Stomach (tissue), 9 donors: ENCODE measurements around the gene TLE6. TPM values are rescaled to one million over a fixed set of nuclear protein-coding genes. Genes with fewer than 3 reads are reported as not detected.
A peak's percentile ranks its signal among the peaks of the same experiment; 100 is the strongest.
"Not testable (repeated sequence)": the region's sequence is repeated elsewhere in the genome, so short reads cannot be mapped to it uniquely, and the experiment has no call there.

Experiments used
- DNase-seq, 2 donors: peaks; one replicate each; pipeline versions ENCODE4 v3.0.0 to v3.0.0-alpha.2; 2013 to 2019
- H3K27ac ChIP-seq, 5 donors: fragments of 200-600 bp in 4 of 5; sonication (generic) in 4 of 5; one replicate each; pipeline ENCODE4 v1.5.1; 2013 to 2019; ENCODE audit warnings: mild to moderate bottlenecking in 1 of 5, moderate library complexity in 1 of 5
- H3K27me3 ChIP-seq, 3 donors: fragments of 200-600 bp; sonication (generic); one replicate each; pipeline ENCODE4 v1.5.1; 2017 to 2019; ENCODE audit warnings: mixed run types in 1 of 3
- H3K36me3 ChIP-seq, 4 donors: fragments of 200-600 bp; sonication (generic); 1 replicate in 3 of 4; 2 replicates in 1 of 4; pipeline ENCODE4 v1.5.1; 2016 to 2019
- H3K4me1 ChIP-seq, 4 donors: fragments of 200-600 bp; sonication (generic); one replicate each; pipeline ENCODE4 v1.5.1; 2016 to 2019
- H3K4me3 ChIP-seq, 4 donors: fragments of 200-600 bp; sonication (generic) in 3 of 4; one replicate each; pipeline ENCODE4 v1.5.1; 2016 to 2019; ENCODE audit warnings: mild to moderate bottlenecking in 1 of 4
- H3K9me3 ChIP-seq, 4 donors: fragments of 200-600 bp; sonication (generic); one replicate each; pipeline ENCODE4 v1.5.1; 2016 to 2019
- EP300 ChIP-seq: sonication (generic); formaldehyde crosslinking; IDR thresholded peaks from one replicate; pipeline ENCODE4 v1.6.1; 2017; ENCODE audit warnings: antibody characterized with exemption
- POLR2A ChIP-seq, 4 donors: fragments of 450-650 bp; IDR thresholded peaks; one replicate each; pipeline ENCODE4 v1.6.1; 2016; ENCODE audit warnings: antibody characterized with exemption in 4 of 4, control low read depth in 2 of 4, mild to moderate bottlenecking in 1 of 4, moderate library complexity in 1 of 4
- POLR2AphosphoS5 ChIP-seq, 3 donors: sonication (generic); formaldehyde crosslinking; IDR thresholded peaks; one replicate each; pipeline ENCODE4 v1.6.1; 2016; ENCODE audit warnings: antibody characterized with exemption in 3 of 3
- WGBS, 5 donors: extraction: QIAGEN DNeasy Blood & Tissue Kit in 3 of 5; methylation state at CpG; one replicate each; pipeline versions ENCODE4 v1.1.5 to v1.1.7; 2013 to 2018; 5-methylcytosine and 5-hydroxymethylcytosine counted together
- intact Hi-C: fragments of 100-400 bp; cut with DNase I; formaldehyde crosslinking; loops from one replicate; pipeline ENCODE4 v1.15.1; 2023; ENCODE audit warnings: low total_unique reads
- polyA plus RNA-seq, 3 donors: library from polyadenylated mRNA; stranded (reverse); fragments of 200-250 nt; gene quantifications; one replicate each; pipeline ENCODE4 v1.2.3, GENCODE V29; 2013
- total RNA-seq, 5 donors: library from RNA; depleted of rRNA; stranded (reverse); fragments of >200 nt; gene quantifications; one replicate each; pipeline versions ENCODE4 v1.1.0 to v1.2.3, GENCODE V29; 2014 to 2016
- TF ChIP-seq, protein P1 (sequence below), 7 experiments: fragments of 450-650 bp in 4 of 7; fragments of 200-600 bp in 3 of 7; sonication (generic) in 3 of 7; IDR thresholded peaks; one replicate each; pipeline ENCODE4 v1.5.1; 2016 to 2019; ENCODE audit warnings: antibody characterized with exemption in 7 of 7, control low read depth in 2 of 7, mild to moderate bottlenecking in 1 of 7
- donor health status: healthy with polysubstance abuse.
- donor health status: Bipolar disorder and iron deficiency.
- donor health status: healthy.

Gene TLE6
- total and polyA plus RNA-seq, 8 donors: 0.31 to 7.0 (median 2.7) TPM; not detected in 1

DNA sequence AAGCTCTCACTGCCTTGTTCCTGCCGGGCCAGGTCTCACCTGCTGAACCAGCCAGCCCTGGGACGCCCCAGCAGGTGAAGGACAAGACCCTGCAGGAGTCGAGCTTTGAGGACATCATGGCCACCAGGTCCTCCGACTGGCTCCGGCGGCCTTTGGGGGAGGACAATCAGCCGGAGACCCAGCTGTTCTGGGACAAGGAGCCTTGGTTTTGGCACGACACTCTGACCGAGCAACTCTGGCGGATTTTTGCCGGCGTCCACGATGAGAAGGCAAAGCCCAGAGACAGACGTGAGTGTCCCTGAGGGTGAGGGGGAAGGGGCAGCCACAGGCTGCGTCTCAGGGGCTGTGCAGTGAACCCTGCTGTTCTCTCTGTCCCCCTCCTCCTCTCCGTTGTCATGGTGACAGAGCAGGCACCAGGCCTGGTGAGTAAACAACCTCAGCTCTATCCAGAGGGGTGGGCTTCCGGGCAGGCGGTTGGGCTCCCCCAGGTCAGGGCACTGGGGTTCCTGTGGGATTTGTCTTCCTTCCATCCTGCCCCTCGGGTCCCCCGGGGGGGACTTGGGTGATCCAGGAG, 9.7 kb downstream of the TLE6 start:
- Histone ChIP-seq H3K4me3 (no peak overlapping the region), H3K36me3 (no peaks in the 10 kb centered on the region), H3K27me3 (peaks cover 0 to 12% (median 7%) of the 10 kb centered on the region in 3 donors), H3K4me1 (peaks cover 22 to 26% (median 24%) of the 10 kb centered on the region in 4 donors), H3K27ac (no peak overlapping the region), H3K9me3 (no peaks in the 10 kb centered on the region)
- TF ChIP-seq EP300 (no peak), POLR2A (IDR thresholded peaks at IDR 0.05) (no peak), POLR2AphosphoS5 (IDR thresholded peaks at IDR 0.05) (no peak)
- TF ChIP-seq, protein P1, sequence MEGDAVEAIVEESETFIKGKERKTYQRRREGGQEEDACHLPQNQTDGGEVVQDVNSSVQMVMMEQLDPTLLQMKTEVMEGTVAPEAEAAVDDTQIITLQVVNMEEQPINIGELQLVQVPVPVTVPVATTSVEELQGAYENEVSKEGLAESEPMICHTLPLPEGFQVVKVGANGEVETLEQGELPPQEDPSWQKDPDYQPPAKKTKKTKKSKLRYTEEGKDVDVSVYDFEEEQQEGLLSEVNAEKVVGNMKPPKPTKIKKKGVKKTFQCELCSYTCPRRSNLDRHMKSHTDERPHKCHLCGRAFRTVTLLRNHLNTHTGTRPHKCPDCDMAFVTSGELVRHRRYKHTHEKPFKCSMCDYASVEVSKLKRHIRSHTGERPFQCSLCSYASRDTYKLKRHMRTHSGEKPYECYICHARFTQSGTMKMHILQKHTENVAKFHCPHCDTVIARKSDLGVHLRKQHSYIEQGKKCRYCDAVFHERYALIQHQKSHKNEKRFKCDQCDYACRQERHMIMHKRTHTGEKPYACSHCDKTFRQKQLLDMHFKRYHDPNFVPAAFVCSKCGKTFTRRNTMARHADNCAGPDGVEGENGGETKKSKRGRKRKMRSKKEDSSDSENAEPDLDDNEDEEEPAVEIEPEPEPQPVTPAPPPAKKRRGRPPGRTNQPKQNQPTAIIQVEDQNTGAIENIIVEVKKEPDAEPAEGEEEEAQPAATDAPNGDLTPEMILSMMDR (IDR thresholded peaks at IDR 0.05): no peak
- WGBS, 5 donors: 34 to 51% (median 42%) methylated on average over 14 to 20 of the region's 20 CpGs
- intact Hi-C loops: no loop called here
- DNase-seq: peak in 1 of 2 donors; percentile 76

- H3K9me3 ChIP-seq: no peaks in the 10 kb centered on the region
- no peak overlapping the region for H3K27ac ChIP-seq
- intact Hi-C loops: no loop called here
- H3K27me3 ChIP-seq: peaks cover 0 to 12% (median 7%) of the 10 kb centered on the region in 3 donors
- H3K4me3 ChIP-seq: no peak overlapping the region
- no peak for DNase-seq
- no peaks in the 10 kb centered on the region for H3K36me3 ChIP-seq
- peaks cover 14 to 20% (median 18%) of the 10 kb centered on the region in 4 donors for H3K4me1 ChIP-seq
- 69 to 78% (median 73%) methylated on average over 9 to 12 of the region's 12 CpGs for WGBS, 5 donors
- TF ChIP-seq POLR2AphosphoS5 (IDR thresholded peaks at IDR 0.05) (no peak), EP300 (no peak), POLR2A (IDR thresholded peaks at IDR 0.05) (no peak)
- TF ChIP-seq, protein P1 (IDR thresholded peaks at IDR 0.05): no peak
Observed at GRCh38 chr19:2987797-2988196, 10.4 kb downstream of the TLE6 start.

DNA sequence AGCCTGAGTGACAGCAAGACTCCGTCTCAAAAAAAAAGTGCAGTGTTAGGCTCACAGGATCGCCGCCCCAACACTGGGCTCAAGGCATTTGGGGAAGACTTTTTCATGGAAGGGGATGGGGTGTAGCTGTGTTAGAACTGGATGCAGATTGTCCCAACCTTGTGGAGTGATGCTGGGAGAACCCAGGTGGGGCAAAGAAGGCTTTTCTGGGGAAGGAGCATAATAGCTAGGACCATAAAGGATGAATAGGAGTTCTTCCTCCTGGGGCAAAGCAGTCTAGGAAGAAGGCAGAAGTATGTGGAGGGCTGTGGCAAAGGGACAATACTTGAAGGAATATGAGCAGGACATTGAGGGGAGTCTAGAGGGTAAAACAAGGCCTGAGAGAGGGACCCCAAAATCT, 11.2 kb downstream of the TLE6 start:
- DNase-seq: no peak
- no peak overlapping the region for H3K27ac ChIP-seq
- intact Hi-C loops: no loop called here
- no peaks in the 10 kb centered on the region for H3K36me3 ChIP-seq
- TF ChIP-seq EP300: no peak
- TF ChIP-seq POLR2A (IDR thresholded peaks at IDR 0.05): no peak
- TF ChIP-seq, protein P1 (IDR thresholded peaks at IDR 0.05): no peak
- TF ChIP-seq POLR2AphosphoS5 (IDR thresholded peaks at IDR 0.05): no peak
- peaks cover 0 to 9% (median 7%) of the 10 kb centered on the region in 3 donors for H3K27me3 ChIP-seq
- 89 to 95% (median 92%) methylated on average over 3 of the region's 3 CpGs for WGBS, 5 donors
- no peaks in the 10 kb centered on the region for H3K9me3 ChIP-seq
- no peak overlapping the region for H3K4me3 ChIP-seq
- H3K4me1 ChIP-seq: peaks cover 7 to 12% (median 11%) of the 10 kb centered on the region in 4 donors

GRCh38 chr19:2989236-2989946, 12.0 kb downstream of the TLE6 start:
- intact Hi-C loops: no loop called here
- TF ChIP-seq EP300 (no peak), POLR2A (IDR thresholded peaks at IDR 0.05) (no peak), POLR2AphosphoS5 (IDR thresholded peaks at IDR 0.05) (no peak)
- no peaks in the 10 kb centered on the region for H3K36me3 ChIP-seq
- DNase-seq: no peak
- no peak overlapping the region for H3K4me3 ChIP-seq
- H3K27me3 ChIP-seq: peaks cover 0 to under 1% (median 0%) of the 10 kb centered on the region in 3 donors
- H3K27ac ChIP-seq: no peak overlapping the region
- peaks cover 0 to 4% (median 2%) of the 10 kb centered on the region in 4 donors for H3K4me1 ChIP-seq
- 91 to 95% (median 92%) methylated on average over 7 to 15 of the region's 15 CpGs for WGBS, 5 donors
- H3K9me3 ChIP-seq: no peaks in the 10 kb centered on the region

DNA sequence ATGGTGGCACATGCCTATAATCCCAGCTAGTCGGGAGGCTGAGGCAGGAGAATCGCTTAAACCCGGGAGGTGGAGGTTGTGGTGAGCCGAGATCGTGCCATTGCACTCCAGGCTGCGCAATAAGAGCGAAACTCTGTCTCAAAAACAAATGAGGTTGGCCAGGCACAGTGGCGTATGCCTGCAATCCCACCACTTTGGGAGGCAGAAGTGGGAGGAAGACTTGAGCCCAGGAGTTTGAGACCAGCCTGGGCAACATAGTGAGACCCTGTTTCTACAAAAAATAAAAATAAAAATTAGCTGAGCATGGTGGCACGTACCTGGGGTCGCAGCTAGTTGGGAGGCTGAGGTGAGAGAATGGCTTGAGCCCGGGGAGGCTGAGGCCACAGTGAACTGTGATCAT, 15.0 kb downstream of the TLE6 start:
- WGBS, 5 donors: 91 to 94% (median 93%) methylated on average over 11 of the region's 11 CpGs
- DNase-seq, intact Hi-C loops, H3K9me3 ChIP-seq, H3K36me3 ChIP-seq, H3K27me3 ChIP-seq, H3K4me1 ChIP-seq, H3K4me3 ChIP-seq, H3K27ac ChIP-seq: not testable (repeated sequence)
